ENCODE data around the gene KIF1B.

GRCh38 chr1:10211805-10212410, 1.5 kb downstream of the KIF1B start:
- no peak for TF ChIP-seq CTCF (IDR thresholded peaks at IDR 0.05)
- no peak for TF ChIP-seq POLR2AphosphoS5 (IDR thresholded peaks at IDR 0.05)
- no peak for TF ChIP-seq EP300 (IDR thresholded peaks at IDR 0.05)

All from sigmoid colon (tissue), 4 donors.